ENCODE results near the gene ARNT2. TPM values are rescaled to one million over a fixed set of nuclear protein-coding genes. Genes with fewer than 3 reads are reported as not detected.

ARNT2 gene
- total and polyA plus RNA-seq, 10 of the 15 experiments (the other 5 are each of a cell fraction or from before 2014, with no cell fraction given), result 0.07 to 0.49 (median 0.09) TPM; not detected in 6

GRCh38 chr15:80476036-80476435, 71.9 kb downstream of the ARNT2 start:
- no peak for DNase-seq (ENCODE audit: low read depth, low spot score)
- 49% methylated on average over 6 of the region's 6 CpGs for WGBS (ENCODE audit: insufficient coverage, insufficient replicate concordance, low lambda C conversion rate, missing lambda C conversion rate)
- ChIA-PET POLR2A (no interaction called here), SMC1A (ENCODE audit: uncharacterized antibody, unreplicated experiment) (no interaction called here), RAD21 (ENCODE audit: unreplicated experiment) (no interaction called here), CTCF (no interaction called here)
- H2AFZ ChIP-seq (ENCODE audit: control insufficient read depth, low read depth, low read length), result no peak overlapping the region
- intact Hi-C loops (cut with micrococcal nuclease; ENCODE audit: unreplicated experiment) (no loop called here), in situ Hi-C loops (cut with MboI) (no loop called here)
- no peak overlapping the region for H3K27ac ChIP-seq (ENCODE audit: control insufficient read depth, insufficient read depth)
- H3K4me2 ChIP-seq (ENCODE audit: control insufficient read depth, insufficient read depth), result no peak overlapping the region
- no TSS peak for BruUV-seq (replicated peaks)
- no peaks in the 10 kb centered on the region for H3K4me1 ChIP-seq (ENCODE audit: control insufficient read depth, insufficient read depth, low read length)
- H3K36me3 ChIP-seq (ENCODE audit: control insufficient read depth in 2 of 2, insufficient read depth in 2 of 2, low read length in 1 of 2), result no peaks in the 10 kb centered on the region
- peaks cover 0 to 3% of the 10 kb centered on the region in 2 experiments; a peak in 1 of 4 replicates for H3K27me3 ChIP-seq (replicated peaks in 1 of 2; ENCODE audit: control insufficient read depth in 2 of 2, insufficient read depth in 2 of 2, low read length in 1 of 2)
- no peaks in the 10 kb centered on the region for H4K20me1 ChIP-seq (ENCODE audit: control insufficient read depth, insufficient read depth)
- H3K79me2 ChIP-seq (ENCODE audit: control insufficient read depth, insufficient read depth, low read length), result no peaks in the 10 kb centered on the region
- no peak for FAIRE-seq
- ATAC-seq, result no peak
- H3K9me3 ChIP-seq (replicated peaks; ENCODE audit: control insufficient read depth, insufficient read depth, low read length), result no peaks in the 10 kb centered on the region; the same call in 2 of the 3 replicates
- H3K9ac ChIP-seq (ENCODE audit: control insufficient read depth, insufficient read depth, low read length), result no peak overlapping the region
- H3K4me3 ChIP-seq, result no peak overlapping the region
- TF ChIP-seq JUNB (IDR thresholded peaks at IDR 0.05) (no peak), PRDM15 (CRISPR knock-in tag; IDR thresholded peaks at IDR 0.05) (no peak), EZH2 (IDR thresholded peaks at IDR 0.05; ENCODE audit: borderline replicate concordance, control insufficient read depth, low read depth, low read length) (no peak), DPF2 (IDR thresholded peaks at IDR 0.05) (no peak), ZBTB40 (IDR thresholded peaks at IDR 0.05; ENCODE audit: borderline replicate concordance) (no peak), ZBTB4 (CRISPR knock-in tag; IDR thresholded peaks at IDR 0.05) (no peak), RAD51 (IDR thresholded peaks at IDR 0.05) (no peak), ZNF622 (IDR thresholded peaks at IDR 0.05) (no peak), CREB1 (IDR thresholded peaks at IDR 0.05; ENCODE audit: low read depth) (no peak), IRF5 (IDR thresholded peaks at IDR 0.05; ENCODE audit: borderline replicate concordance) (no peak)

Data from GM12878 (cell line).